ENCODE results near the gene DOK7. TPM values are rescaled to one million over a fixed set of nuclear protein-coding genes. Genes with fewer than 3 reads are reported as not detected.

DOK7 gene
- total and polyA plus RNA-seq, 12 donors, result 30.3 to 89.7 (median 39.0) TPM

DNA sequence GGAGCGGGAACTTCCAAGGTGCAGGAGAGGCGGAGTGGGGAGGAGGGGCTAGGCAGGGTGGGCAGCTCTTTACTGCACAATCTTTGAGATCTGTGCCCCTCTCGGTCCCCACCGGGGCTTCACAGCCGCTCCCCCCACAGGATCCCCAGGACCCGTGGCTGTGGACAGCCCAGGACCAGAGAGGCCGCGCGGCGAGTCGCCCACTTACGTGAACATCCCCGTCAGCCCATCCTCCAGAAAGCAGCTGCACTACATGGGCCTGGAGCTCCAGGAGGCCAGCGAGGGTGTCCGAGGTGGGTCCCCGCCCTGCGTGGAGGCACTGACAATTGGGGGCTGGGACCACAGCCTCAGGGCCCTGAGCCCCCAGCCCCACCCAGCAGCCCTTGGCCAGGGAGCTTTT is 37.0 kb downstream of the DOK7 start:
- Histone ChIP-seq H3K4me3 (no peak overlapping the region), H3K27ac (peak overlapping the region in 3 of 10 donors; percentile 69 to 81 (median 73)), H3K27me3 (peaks cover 0 to 13% (median 0%) of the 10 kb centered on the region in 7 donors), H3K36me3 (peaks cover 0 to 48% (median 0%) of the 10 kb centered on the region in 9 donors), H3K4me1 (peaks cover 9 to 78% (median 40%) of the 10 kb centered on the region in 9 donors), H3K9me3 (no peaks in the 10 kb centered on the region)
- WGBS, 2 donors, result 96 to 97% methylated on average over 17 of the region's 17 CpGs
- ATAC-seq (no peak), DNase-seq (no peak)
- intact Hi-C loops (cut with DNase I), result no loop called here
- TF ChIP-seq, protein P1, sequence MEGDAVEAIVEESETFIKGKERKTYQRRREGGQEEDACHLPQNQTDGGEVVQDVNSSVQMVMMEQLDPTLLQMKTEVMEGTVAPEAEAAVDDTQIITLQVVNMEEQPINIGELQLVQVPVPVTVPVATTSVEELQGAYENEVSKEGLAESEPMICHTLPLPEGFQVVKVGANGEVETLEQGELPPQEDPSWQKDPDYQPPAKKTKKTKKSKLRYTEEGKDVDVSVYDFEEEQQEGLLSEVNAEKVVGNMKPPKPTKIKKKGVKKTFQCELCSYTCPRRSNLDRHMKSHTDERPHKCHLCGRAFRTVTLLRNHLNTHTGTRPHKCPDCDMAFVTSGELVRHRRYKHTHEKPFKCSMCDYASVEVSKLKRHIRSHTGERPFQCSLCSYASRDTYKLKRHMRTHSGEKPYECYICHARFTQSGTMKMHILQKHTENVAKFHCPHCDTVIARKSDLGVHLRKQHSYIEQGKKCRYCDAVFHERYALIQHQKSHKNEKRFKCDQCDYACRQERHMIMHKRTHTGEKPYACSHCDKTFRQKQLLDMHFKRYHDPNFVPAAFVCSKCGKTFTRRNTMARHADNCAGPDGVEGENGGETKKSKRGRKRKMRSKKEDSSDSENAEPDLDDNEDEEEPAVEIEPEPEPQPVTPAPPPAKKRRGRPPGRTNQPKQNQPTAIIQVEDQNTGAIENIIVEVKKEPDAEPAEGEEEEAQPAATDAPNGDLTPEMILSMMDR (IDR thresholded peaks at IDR 0.05), result no peak

DNA sequence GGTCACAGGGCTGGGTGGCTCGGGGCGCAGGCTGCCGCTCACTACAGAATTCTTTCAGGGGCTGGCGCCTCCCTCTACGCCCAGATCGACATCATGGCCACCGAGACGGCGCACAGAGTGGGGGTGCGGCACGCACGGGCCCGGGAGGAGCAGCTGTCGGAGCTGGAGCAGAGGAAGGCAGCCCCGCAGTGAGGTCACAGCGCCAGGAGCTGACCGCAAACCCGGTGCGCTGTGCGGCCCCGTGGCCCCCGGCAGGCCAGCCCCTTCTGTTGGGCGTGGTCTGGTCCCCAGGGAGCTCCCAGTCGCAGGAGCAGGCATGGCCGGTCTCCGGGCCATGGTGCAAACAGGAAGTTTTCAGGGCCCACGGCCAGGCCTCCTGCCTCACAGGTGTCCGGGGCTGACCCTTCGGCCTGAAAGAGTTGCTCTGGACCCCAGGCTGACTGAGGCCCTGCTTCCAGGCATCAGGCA is 37.6 kb downstream of the DOK7 start:
- 72 to 80% methylated on average over 29 of the region's 29 CpGs for WGBS, 2 donors
- Histone ChIP-seq H3K27me3 (peaks cover 0 to 7% (median 0%) of the 10 kb centered on the region in 7 donors), H3K27ac (peak overlapping the region in 3 of 10 donors; percentile 69 to 81 (median 73)), H3K9me3 (no peaks in the 10 kb centered on the region), H3K4me3 (no peak overlapping the region), H3K4me1 (peaks cover 9 to 73% (median 40%) of the 10 kb centered on the region in 9 donors), H3K36me3 (peaks cover 0 to 53% (median 0%) of the 10 kb centered on the region in 9 donors)
- DNase-seq, result peak in 1 of 2 donors; percentile 67
- TF ChIP-seq, protein P1 (IDR thresholded peaks at IDR 0.05), result no peak
- ATAC-seq, result peak in 3 of 8 donors; percentile 1 to 20 (median 5)
- intact Hi-C loops (cut with DNase I), result no loop called here

DNA sequence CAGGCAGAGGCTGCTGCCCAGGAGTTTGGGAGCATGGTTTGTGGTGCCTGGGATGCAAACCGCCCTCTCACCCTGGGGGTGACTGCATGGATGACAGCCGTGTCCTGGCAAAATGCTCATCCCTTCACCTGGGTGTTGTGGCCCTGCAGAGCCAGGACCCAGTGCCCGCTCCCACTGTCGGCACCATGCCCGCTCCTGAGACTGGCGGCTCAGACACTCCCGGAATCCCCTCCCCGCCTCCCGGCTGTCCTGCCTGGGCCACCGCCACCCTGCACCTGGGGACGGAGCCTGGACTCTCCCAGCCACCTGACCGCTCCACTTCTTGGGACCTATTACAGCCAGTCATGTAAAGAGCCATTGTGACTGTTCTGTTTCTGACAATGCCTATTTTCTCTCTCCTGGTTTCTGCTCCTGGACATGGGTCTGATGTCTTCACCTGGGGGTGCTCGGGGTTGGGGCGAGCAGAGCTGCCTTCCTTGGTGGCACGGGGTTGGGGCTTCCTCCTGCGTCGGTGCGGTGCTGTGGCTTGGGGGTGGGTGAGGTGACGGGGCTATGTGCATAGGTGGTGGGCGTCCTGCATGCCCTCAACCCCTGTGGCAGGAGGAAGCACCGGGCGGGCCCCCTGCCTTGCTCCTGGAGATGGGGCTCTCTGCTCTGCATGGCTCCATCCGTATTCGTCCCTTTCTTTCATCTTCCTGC is 38.2 kb downstream of the DOK7 start:
- H3K27ac ChIP-seq, result peak overlapping the region in 3 of 10 donors; percentile 69 to 81 (median 73)
- H3K9me3 ChIP-seq, result no peaks in the 10 kb centered on the region
- H3K4me3 ChIP-seq, result no peak overlapping the region
- 86 to 87% methylated on average over 24 of the region's 24 CpGs for WGBS, 2 donors
- intact Hi-C loops (cut with DNase I), result no loop called here
- peaks cover 0 to 4% (median 0%) of the 10 kb centered on the region in 7 donors for H3K27me3 ChIP-seq
- TF ChIP-seq, protein P1 (IDR thresholded peaks at IDR 0.05), result no peak
- peaks cover 9 to 67% (median 36%) of the 10 kb centered on the region in 9 donors for H3K4me1 ChIP-seq
- DNase-seq (no peak), ATAC-seq (no peak)
- H3K36me3 ChIP-seq, result peaks cover 0 to 59% (median 2%) of the 10 kb centered on the region in 9 donors

DNA sequence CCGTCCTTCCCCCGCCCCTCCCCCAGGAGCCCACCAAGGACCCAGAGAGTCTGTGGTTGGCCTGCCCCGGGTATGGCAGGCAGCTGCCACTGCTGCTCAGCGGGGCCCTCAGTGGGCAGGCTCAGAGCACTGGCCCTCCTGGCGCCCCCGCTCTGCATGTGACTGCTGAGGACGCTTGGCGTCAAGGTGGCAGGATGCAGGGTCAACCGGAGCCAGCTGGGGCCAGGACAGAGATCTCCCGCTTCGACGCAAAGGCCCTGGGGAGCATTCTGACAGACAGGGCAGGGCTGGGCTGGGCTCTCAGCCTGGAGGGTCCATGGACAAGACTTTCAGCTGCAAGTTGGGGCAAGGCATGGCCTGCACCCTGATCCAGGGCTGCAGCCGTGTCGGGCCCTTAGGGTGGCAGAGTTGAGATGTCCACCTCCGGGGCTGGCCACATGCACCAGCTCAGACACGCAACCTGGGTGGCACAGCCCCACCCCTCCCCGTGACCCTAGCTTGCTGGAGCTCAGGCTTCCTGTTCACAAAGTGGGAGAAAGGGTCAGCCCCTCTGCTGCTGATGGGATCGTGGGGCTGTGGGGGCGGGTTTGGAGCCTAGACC is 38.8 kb downstream of the DOK7 start:
- 60 to 76% methylated on average over 19 of the region's 19 CpGs for WGBS, 2 donors
- ATAC-seq (peak in 7 of 8 donors; percentile 1 to 17 (median 9)), DNase-seq (no peak)
- Histone ChIP-seq H3K27ac (peak overlapping the region in 5 of 10 donors; percentile 32 to 81 (median 69)), H3K36me3 (peaks cover 0 to 66% (median 9%) of the 10 kb centered on the region in 9 donors), H3K9me3 (no peaks in the 10 kb centered on the region), H3K27me3 (no peaks in the 10 kb centered on the region), H3K4me1 (peaks cover 9 to 64% (median 34%) of the 10 kb centered on the region in 9 donors), H3K4me3 (no peak overlapping the region)
- TF ChIP-seq, protein P1 (IDR thresholded peaks at IDR 0.05), result no peak
- intact Hi-C loops (cut with DNase I), result no loop called here

Data from heart right ventricle (tissue), 16 donors.